ENCODE measurements around the gene AVPR2. TPM values are rescaled to one million over a fixed set of nuclear protein-coding genes. Genes with fewer than 3 reads are reported as not detected.

The AVPR2 gene
- total RNA-seq, 1 donor from 2014 or later, result not detected

- Mint-ChIP-seq H3K27ac (no peak overlapping the region), H3K36me3 (peaks cover 2% of the 10 kb centered on the region)
Measured at GRCh38 chrX:153861151-153861550, 43.3 kb upstream of the AVPR2 start.

GRCh38 chrX:153861733-153862310 is 42.7 kb upstream of the AVPR2 start:
- no peaks in the 10 kb centered on the region for H3K79me2 ChIP-seq (ENCODE audit: low read depth)

More at GRCh38 chrX:153861151-153861550, 43.3 kb upstream of the AVPR2 start:
- no peaks in the 10 kb centered on the region for H3K79me2 ChIP-seq (ENCODE audit: low read depth)
- H3K4me1 Mint-ChIP-seq, result peaks cover 13% of the 10 kb centered on the region
- H3K9ac ChIP-seq, result no peak overlapping the region
- H3K4me3 ChIP-seq, result no peak overlapping the region
- H3K4me3 Mint-ChIP-seq, result no peak overlapping the region
- TF ChIP-seq CTCF (IDR thresholded peaks at IDR 0.05) (no peak), EZH2 (IDR thresholded peaks at IDR 0.05) (no peak), EZH2phosphoT487 (IDR thresholded peaks at IDR 0.05) (no peak)
- no peak overlapping the region for H3K27ac ChIP-seq
- no peaks in the 10 kb centered on the region for H3F3A ChIP-seq (ENCODE audit: low read depth)
- no peaks in the 10 kb centered on the region for H4K20me1 ChIP-seq (ENCODE audit: low read depth)
- H3K4me1 ChIP-seq, result peaks cover 6% of the 10 kb centered on the region
- H3K36me3 ChIP-seq, result no peaks in the 10 kb centered on the region
- DNase-seq (ENCODE audit: low spot score), result no peak
- H3K9me3 ChIP-seq (ENCODE audit: low read depth), result no peaks in the 10 kb centered on the region
- H3K9me3 Mint-ChIP-seq, result peaks cover 32% of the 10 kb centered on the region
- no peak overlapping the region for H2AFZ ChIP-seq (replicated peaks)
- peaks cover 7% of the 10 kb centered on the region for H3K27me3 ChIP-seq
- peaks cover 9% of the 10 kb centered on the region for H3K27me3 Mint-ChIP-seq (ENCODE audit: insufficient read depth, low read depth)
- H3K4me2 ChIP-seq, result no peak overlapping the region

GRCh38 chrX:153862369-153863250 is 41.9 kb upstream of the AVPR2 start:
- H3K79me2 ChIP-seq (ENCODE audit: low read depth), result no peaks in the 10 kb centered on the region
- H3K4me1 Mint-ChIP-seq, result peaks cover 13% of the 10 kb centered on the region
- H3K4me3 ChIP-seq, result no peak overlapping the region
- no peaks in the 10 kb centered on the region for H4K20me1 ChIP-seq (ENCODE audit: low read depth)
- no peaks in the 10 kb centered on the region for H3K9me3 ChIP-seq (ENCODE audit: low read depth)
- H3K4me1 ChIP-seq, result peaks cover 6% of the 10 kb centered on the region
- TF ChIP-seq EZH2 (IDR thresholded peaks at IDR 0.05) (no peak), CTCF (IDR thresholded peaks at IDR 0.05) (no peak), EZH2phosphoT487 (IDR thresholded peaks at IDR 0.05) (no peak)
- H3K27ac ChIP-seq, result no peak overlapping the region
- no peaks in the 10 kb centered on the region for H3F3A ChIP-seq (ENCODE audit: low read depth)
- no peaks in the 10 kb centered on the region for H3K36me3 ChIP-seq
- no peak overlapping the region for H3K27ac Mint-ChIP-seq
- peaks cover 25% of the 10 kb centered on the region for H3K9me3 Mint-ChIP-seq
- peak overlapping the region; percentile 47 for H3K4me2 ChIP-seq
- H3K4me3 Mint-ChIP-seq, result no peak overlapping the region
- H2AFZ ChIP-seq (replicated peaks), result no peak overlapping the region
- peaks cover 4% of the 10 kb centered on the region for H3K27me3 ChIP-seq
- peak; percentile 46 for DNase-seq (ENCODE audit: low spot score)
- peaks cover 2% of the 10 kb centered on the region for H3K36me3 Mint-ChIP-seq
- no peak overlapping the region for H3K9ac ChIP-seq
- H3K27me3 Mint-ChIP-seq (ENCODE audit: insufficient read depth, low read depth), result peaks cover 10% of the 10 kb centered on the region

More at GRCh38 chrX:153861733-153862310, 42.7 kb upstream of the AVPR2 start:
- H3K4me2 ChIP-seq, result no peak overlapping the region
- H3K4me1 ChIP-seq, result peaks cover 6% of the 10 kb centered on the region
- H3K27me3 ChIP-seq, result peaks cover 4% of the 10 kb centered on the region
- no peak overlapping the region for H3K27ac ChIP-seq
- no peak for TF ChIP-seq CTCF (IDR thresholded peaks at IDR 0.05)
- no peak for TF ChIP-seq EZH2 (IDR thresholded peaks at IDR 0.05)
- H3K9me3 ChIP-seq (ENCODE audit: low read depth), result no peaks in the 10 kb centered on the region
- H3K4me3 ChIP-seq, result no peak overlapping the region
- H3K36me3 ChIP-seq, result no peaks in the 10 kb centered on the region
- Mint-ChIP-seq H3K27me3 (ENCODE audit: insufficient read depth, low read depth) (peaks cover 9% of the 10 kb centered on the region), H3K4me3 (peak overlapping the region; percentile 53), H3K27ac (no peak overlapping the region), H3K9me3 (peaks cover 29% of the 10 kb centered on the region), H3K36me3 (peaks cover 2% of the 10 kb centered on the region), H3K4me1 (peaks cover 13% of the 10 kb centered on the region)
- H3F3A ChIP-seq (ENCODE audit: low read depth), result no peaks in the 10 kb centered on the region
- DNase-seq (ENCODE audit: low spot score), result no peak
- H3K9ac ChIP-seq, result no peak overlapping the region
- no peaks in the 10 kb centered on the region for H4K20me1 ChIP-seq (ENCODE audit: low read depth)
- no peak overlapping the region for H2AFZ ChIP-seq (replicated peaks)

Data from neural progenitor cell (in vitro differentiated cells).